ENCODE measurements around the gene PDZD2.
"Not testable (repeated sequence)": the region's sequence is repeated elsewhere in the genome, so short reads cannot be mapped to it uniquely, and the experiment has no call there.

The PDZD2 gene

DNA sequence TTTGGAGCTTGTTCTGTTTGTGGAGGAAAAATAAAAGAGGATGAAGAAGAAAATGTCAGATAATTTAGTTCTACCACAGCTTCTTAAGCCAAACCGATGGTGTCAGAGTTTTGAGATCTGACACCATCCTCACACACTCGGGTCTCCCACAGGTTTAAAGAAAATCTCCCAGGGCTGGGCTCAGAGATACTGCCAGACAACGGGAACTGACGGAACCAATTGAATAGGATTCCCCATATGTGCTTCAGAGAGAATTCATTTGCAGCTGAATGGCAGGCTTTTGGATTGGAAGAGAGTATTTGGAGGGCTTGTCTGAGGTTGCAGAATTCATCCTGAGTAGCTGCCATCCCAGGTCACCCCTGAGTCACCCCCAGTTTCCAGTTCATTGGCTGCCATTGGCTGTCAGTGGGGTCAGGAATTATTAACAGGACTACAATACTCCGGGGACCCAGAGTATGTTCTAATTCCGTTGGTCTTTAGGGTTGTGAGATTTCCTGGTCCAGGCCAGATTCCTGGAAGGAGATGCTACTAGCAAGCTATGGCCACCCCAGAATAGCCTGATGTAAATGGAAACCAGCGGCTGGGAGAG, 131.3 kb downstream of the PDZD2 start:
- no peak for DNase-seq (ENCODE audit: low spot score)

DNA sequence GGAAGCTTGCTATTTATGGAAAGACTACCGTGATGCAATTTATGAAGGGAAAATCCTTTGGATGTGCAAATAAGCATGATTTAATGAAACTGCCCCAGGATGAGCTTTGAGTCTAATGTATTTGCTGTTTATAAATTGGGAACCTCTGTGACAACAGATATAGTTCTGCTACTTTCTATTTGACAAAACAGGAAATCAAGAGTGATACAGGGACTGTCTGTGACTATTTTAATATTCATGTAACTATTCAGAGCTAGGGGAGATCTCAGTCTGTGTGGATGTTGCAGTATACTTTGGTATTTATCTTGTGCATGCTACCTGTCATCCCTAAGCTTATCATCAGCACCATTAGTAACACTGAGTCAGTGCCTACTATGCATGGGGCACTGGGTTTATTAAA, 132.1 kb downstream of the PDZD2 start:
- no peak for DNase-seq (ENCODE audit: low spot score)

DNA sequence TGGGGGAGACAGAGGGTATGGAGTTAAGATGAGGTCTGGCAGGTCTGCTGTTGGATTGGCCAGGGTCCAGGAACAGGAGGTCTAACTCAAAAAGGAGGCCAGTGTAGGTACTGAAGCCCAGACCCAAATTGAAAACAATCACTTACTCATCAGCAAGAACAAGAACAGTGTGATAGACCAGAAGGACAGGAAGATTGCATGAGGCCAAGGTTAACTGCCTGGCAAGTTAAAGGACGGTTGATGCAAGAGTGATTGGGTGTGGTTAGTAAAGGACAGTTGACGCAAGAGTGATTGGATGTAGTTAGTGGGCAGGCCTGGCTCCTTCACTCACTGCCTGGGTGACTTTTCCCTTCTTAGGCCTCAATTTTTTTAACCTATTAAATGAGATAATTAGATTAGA, 132.6 kb downstream of the PDZD2 start:
- no peak for DNase-seq (ENCODE audit: low spot score)

- not testable (repeated sequence) for DNase-seq (ENCODE audit: low spot score)
Observed at GRCh38 chr5:31776294-31776693, 137.4 kb downstream of the PDZD2 start.

DNA sequence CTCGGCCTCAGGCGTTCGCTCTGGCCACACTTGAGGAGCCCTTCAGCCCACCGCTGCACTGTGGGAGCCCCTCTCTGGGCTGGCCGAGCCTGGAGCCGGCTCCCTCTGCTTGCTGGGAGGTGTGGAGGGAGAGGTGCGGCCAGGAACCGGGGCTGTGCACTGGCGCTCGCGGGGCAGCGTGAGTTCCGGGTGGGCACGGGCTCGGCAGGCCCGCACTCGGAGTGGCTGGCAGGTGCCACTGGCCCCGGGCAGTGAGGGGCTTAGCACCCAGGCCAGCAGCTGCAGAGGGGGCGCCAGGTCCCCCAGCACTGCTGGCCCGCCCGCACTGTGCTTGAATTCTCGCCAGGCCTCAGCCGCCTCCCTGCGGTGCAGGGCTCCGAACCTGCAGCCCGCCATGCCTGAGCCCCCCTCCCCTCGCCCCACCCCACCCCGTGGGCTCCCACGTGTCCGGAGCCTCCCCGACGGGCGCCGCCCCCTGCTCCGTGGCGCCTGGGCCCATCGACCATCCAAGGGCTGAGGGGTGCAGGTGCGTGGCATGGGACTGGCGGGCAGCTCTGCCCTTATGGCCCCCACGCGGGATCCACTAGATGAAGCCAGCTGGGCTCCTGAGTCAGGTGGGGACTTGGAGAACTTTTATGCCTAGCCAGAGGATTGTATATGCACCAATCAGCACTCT, 138.2 kb downstream of the PDZD2 start:
- no peak for DNase-seq (ENCODE audit: low spot score)

DNA sequence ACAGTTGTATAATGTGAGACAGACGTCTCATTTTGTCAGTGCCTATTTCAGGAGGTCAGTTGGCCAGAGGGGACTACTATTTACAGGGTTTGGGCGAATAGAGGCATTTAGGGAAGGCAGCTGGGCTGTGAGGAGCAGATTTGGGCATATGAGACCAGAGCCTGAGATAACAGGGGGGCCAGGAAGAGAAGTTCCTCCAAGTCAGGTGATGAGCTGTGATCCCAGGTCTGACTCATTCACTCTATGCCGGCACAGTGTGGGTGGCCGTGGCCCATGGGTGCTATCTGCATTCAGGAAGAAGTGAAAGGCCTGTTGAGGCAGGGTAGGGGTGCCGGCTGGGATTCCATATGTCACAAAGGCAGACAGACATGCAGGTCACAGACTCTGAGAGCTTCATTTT, 142.8 kb downstream of the PDZD2 start:
- DNase-seq (ENCODE audit: low spot score): no peak

GRCh38 chr5:31783086-31783645, 144.2 kb downstream of the PDZD2 start:
- no peak for DNase-seq (ENCODE audit: low spot score)

DNA sequence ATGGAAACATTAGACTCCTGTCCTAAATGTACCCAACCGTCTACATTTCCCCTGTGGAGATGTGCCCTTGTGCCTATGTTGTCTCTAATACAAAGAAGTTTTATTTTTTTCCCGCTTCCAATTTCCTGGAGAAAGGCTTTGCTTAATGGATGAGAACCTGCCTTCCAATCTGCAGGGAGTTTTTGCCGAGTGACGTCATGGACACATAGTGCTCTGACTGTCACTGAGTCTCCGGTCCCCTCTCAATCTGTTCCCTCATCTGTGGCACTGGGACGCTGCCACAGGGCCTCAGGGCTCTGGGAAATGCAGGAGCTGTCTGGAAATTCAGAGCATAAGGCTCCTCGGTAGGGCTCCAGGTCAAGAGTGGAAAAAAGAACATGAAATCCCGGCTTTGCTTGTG, 144.8 kb downstream of the PDZD2 start:
- DNase-seq (ENCODE audit: low spot score): no peak

- no peak for DNase-seq (ENCODE audit: low spot score)
Observed at GRCh38 chr5:31786090-31786631, 147.2 kb downstream of the PDZD2 start.

GRCh38 chr5:31794009-31794408, 155.1 kb downstream of the PDZD2 start:
- DNase-seq (ENCODE audit: low spot score): no peak

GRCh38 chr5:31798168-31798567, 159.2 kb downstream of the PDZD2 start:
- DNase-seq (ENCODE audit: low spot score): no peak

GRCh38 chr5:31800351-31800750, 161.4 kb downstream of the PDZD2 start:
- DNase-seq (ENCODE audit: low spot score): no peak

- no peak for DNase-seq (ENCODE audit: low spot score)
Observed at GRCh38 chr5:31805785-31806400, 167.0 kb downstream of the PDZD2 start.

DNA sequence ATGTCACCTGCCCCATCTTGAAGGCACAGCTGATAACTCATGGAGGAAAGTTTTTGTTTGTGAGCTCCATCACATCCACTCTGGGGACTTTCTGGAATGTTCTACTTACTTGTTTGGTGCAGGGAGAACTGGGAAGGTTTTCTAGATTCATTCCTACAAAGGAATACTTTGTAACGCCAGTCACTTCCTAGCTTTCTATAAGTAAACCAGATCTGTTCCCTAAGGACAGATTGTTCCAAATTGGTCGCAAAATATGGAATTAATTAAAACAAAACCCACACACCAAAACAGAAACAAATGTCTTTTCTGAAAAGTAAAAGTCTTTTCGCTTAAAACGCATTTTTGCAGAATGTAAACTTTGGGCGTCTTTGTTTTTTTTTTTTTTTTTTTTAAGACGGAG, 167.6 kb downstream of the PDZD2 start:
- DNase-seq (ENCODE audit: low spot score): no peak

- DNase-seq (ENCODE audit: low spot score): no peak
Observed at GRCh38 chr5:31807789-31808540, 169.0 kb downstream of the PDZD2 start.

DNA sequence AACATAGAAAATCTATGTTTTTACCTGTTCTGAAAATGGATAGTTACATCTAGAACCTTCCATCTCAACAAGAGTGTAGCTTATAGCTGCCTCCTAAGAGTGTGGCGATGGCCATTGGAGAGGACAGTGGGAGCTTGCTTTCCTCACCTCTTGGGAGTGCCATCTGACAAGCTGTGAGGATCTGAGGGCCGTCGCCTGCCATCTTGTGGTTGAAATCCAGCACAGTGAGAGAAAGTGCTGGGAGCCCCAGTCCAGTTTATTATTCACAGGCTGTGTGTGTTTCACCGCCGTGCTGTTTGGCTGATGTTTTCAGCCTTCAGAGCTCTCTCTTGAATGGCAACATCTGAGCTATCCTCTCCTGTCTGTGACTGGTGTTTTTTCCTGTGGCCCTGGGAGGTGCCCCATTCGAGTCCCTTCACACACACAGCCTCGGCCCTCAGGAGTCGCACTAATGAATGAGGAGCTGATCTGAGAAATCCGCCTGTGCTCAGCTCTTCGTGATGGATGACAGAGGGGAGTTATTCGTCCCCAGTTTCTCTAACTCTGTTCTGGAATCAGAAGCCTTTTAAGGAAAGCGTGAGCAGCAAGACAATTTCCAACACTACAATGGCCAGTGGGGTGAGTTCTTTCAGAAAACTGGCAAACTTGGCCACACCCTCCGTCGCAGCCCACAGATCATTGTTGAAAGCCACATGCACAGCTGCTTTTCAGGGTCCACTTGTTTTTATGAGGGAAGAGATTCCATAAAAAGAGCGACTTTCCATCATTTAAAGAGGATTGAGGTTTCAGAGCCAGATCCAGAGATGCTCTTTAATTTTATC, 170.3 kb downstream of the PDZD2 start:
- DNase-seq (ENCODE audit: low spot score): no peak

DNA sequence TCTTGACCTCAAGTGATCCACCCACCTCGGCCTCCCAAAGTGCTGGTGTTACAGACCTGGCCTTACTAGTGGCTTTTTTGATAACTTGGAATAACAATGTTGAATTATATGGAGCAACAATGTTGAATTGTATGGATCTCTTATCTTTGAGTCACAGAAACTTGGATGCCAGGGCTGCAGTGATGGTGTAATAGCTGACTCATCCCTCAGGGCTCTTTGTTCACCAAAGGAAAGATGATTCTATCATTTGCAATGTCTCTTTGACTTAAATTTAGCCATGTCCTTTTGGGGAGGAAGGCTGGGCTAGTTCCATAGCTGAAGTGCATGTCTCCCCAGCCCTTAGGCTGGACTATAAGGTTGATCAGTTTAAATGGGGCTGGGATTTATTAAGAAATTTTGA, 172.3 kb downstream of the PDZD2 start:
- DNase-seq (ENCODE audit: low spot score): no peak

GRCh38 chr5:31815376-31815775, 176.4 kb downstream of the PDZD2 start:
- DNase-seq (ENCODE audit: low spot score): no peak

GRCh38 chr5:31819926-31820516, 181.1 kb downstream of the PDZD2 start:
- no peak for DNase-seq (ENCODE audit: low spot score)

- DNase-seq (ENCODE audit: low spot score): no peak
Observed at GRCh38 chr5:31823472-31823871, 184.5 kb downstream of the PDZD2 start.

- DNase-seq (ENCODE audit: low spot score): no peak
Observed at GRCh38 chr5:31824869-31825517, 186.1 kb downstream of the PDZD2 start.

Measured in hematopoietic multipotent progenitor cell treated with erythropoietin and hydrocortisone succinate and interleukin-3 and kit ligand, for 17 days (in vitro differentiated cells).